GM23338 (cell line): ENCODE measurements around the gene PROSER2. TPM values are rescaled to one million over a fixed set of nuclear protein-coding genes. Genes with fewer than 3 reads are reported as not detected.

Experiments used
- ATAC-seq: fragments of 200-7000 bp; cut with Tn5 transposase; 3 replicates; pipeline ENCODE4 v1.9.1; 2020
- DNase-seq: peaks from one replicate; pipeline ENCODE4 v3.0.0-alpha.2; 2015; ENCODE audit warnings: low spot score
- H2AFZ ChIP-seq: fragments of 200-600 bp; sonication (generic); 2 replicates; pipeline ENCODE4 v1.8.0; 2016; ENCODE audit warnings: antibody characterized with exemption, mild to moderate bottlenecking, moderate library complexity
- H3F3A ChIP-seq: fragments of 200-600 bp; sonication (generic); replicated peaks from 2 replicates; pipeline ENCODE4 v1.8.0; 2017; ENCODE audit warnings: antibody characterized with exemption, mixed run types, low read depth
- H3K27ac ChIP-seq: fragments of 200-600 bp; sonication (generic); 2 replicates; pipeline ENCODE4 v1.6.1; 2016; ENCODE audit warnings: low read depth
- H3K27me3 ChIP-seq: fragments of 200-600 bp; sonication (generic); 2 replicates; pipeline ENCODE4 v1.8.0; 2016; ENCODE audit warnings: mild to moderate bottlenecking, mixed run types, moderate library complexity; ENCODE audit not compliant: insufficient read depth
- H3K36me3 ChIP-seq: fragments of 200-600 bp; sonication (generic); 2 replicates; pipeline ENCODE4 v1.8.0; 2016; ENCODE audit warnings: mild to moderate bottlenecking; ENCODE audit not compliant: insufficient read depth
- H3K4me1 ChIP-seq: fragments of 200-600 bp; sonication (generic); 2 replicates; pipeline ENCODE4 v1.8.0; 2016; ENCODE audit warnings: mild to moderate bottlenecking, moderate library complexity; ENCODE audit not compliant: insufficient read depth
- H3K4me2 ChIP-seq: fragments of 200-600 bp; sonication (generic); 2 replicates; pipeline ENCODE4 v1.7.1; 2017; ENCODE audit warnings: mixed run types
- H3K4me3 ChIP-seq: fragments of 200-600 bp; sonication (generic); 2 replicates; pipeline ENCODE4 v1.6.1; 2016; ENCODE audit warnings: mixed run types
- H3K79me2 ChIP-seq: fragments of 200-600 bp; sonication (generic); replicated peaks from 2 replicates; pipeline ENCODE4 v1.8.0; 2017; ENCODE audit warnings: mild to moderate bottlenecking; ENCODE audit not compliant: insufficient read depth
- H3K9me2 ChIP-seq: fragments of 200-600 bp; sonication (generic); 2 replicates; pipeline ENCODE4 v1.8.0; 2017; ENCODE audit not compliant: insufficient read depth
- H4K20me1 ChIP-seq: fragments of 200-600 bp; sonication (generic); replicated peaks from 2 replicates; pipeline ENCODE4 v1.8.0; 2017; ENCODE audit warnings: mild to moderate bottlenecking; ENCODE audit not compliant: insufficient read depth
- H3K27ac Mint-ChIP-seq: 2 replicates; pipeline ENCODE4 v1.8.0; 2020; ENCODE audit warnings: inconsistent platforms, mild to moderate bottlenecking, moderate library complexity, mixed read lengths
- H3K27me3 Mint-ChIP-seq: 3 replicates; pipeline ENCODE4 v1.8.0; 2022; ENCODE audit warnings: low read depth, mild to moderate bottlenecking, moderate library complexity, mixed read lengths, inconsistent platforms; ENCODE audit not compliant: insufficient read depth, poor library complexity
- H3K36me3 Mint-ChIP-seq: 3 replicates; pipeline ENCODE4 v1.8.0; 2021; ENCODE audit warnings: low read depth, mild to moderate bottlenecking, inconsistent platforms, moderate library complexity, mixed read lengths
- H3K4me1 Mint-ChIP-seq: 3 replicates; pipeline ENCODE4 v1.8.0; 2020; ENCODE audit warnings: mild to moderate bottlenecking, inconsistent platforms, mixed read lengths
- H3K4me3 Mint-ChIP-seq: 3 replicates; pipeline ENCODE4 v1.8.0; 2021; ENCODE audit warnings: moderate library complexity, mild to moderate bottlenecking, inconsistent platforms, mixed read lengths
- H3K9me3 Mint-ChIP-seq: 3 replicates; pipeline ENCODE4 v1.8.0; 2020; ENCODE audit warnings: moderate library complexity, mild to moderate bottlenecking, inconsistent platforms, mixed read lengths
- EZH2 ChIP-seq: fragments of 200-600 bp; sonication (generic); IDR thresholded peaks from one replicate; pipeline ENCODE4 v1.8.0; 2017; ENCODE audit warnings: antibody characterized with exemption, mild to moderate bottlenecking, low read depth; ENCODE audit not compliant: unreplicated experiment
- EZH2phosphoT487 ChIP-seq: fragments of 200-600 bp; sonication (generic); IDR thresholded peaks from one replicate; pipeline ENCODE4 v1.8.1; 2018; ENCODE audit warnings: antibody characterized with exemption; ENCODE audit not compliant: unreplicated experiment
- POLR2AphosphoS5 ChIP-seq: IDR thresholded peaks from 2 replicates; pipeline ENCODE4 v1.6.1; 2016; ENCODE audit warnings: antibody characterized with exemption, low read depth
- REST ChIP-seq: IDR thresholded peaks from one replicate; pipeline ENCODE4 v1.6.1; 2018; ENCODE audit warnings: antibody characterized with exemption; ENCODE audit not compliant: unreplicated experiment
- ZNF114 ChIP-seq: fragments of 250-450 bp; sonication (Bioruptor Pico); IDR thresholded peaks from 2 replicates; pipeline ENCODE4 v1.5.0; 2020; ENCODE audit warnings: mild to moderate bottlenecking, moderate library complexity
- ZNF331 ChIP-seq: fragments of 250-450 bp; sonication (Bioruptor Pico); IDR thresholded peaks from 2 replicates; pipeline ENCODE4 v1.5.0; 2020; ENCODE audit warnings: low read depth, mild to moderate bottlenecking, moderate library complexity
- polyA plus RNA-seq: library from polyadenylated mRNA; unstranded; fragments of >200 nt; fragmentation: Nextera tagmentation; extraction: Ambion mirVana; gene quantifications from 2 replicates; pipeline ENCODE4 v1.2.1, GENCODE V29; 2016
- total RNA-seq: library from RNA; depleted of rRNA; stranded (reverse); fragments of >200 nt; shearing (Covaris generic); gene quantifications from 2 replicates; pipeline ENCODE4 v1.2.3, GENCODE V29; 2014
- TF ChIP-seq, protein P1 (sequence below), 2 experiments: fragments of 200-600 bp in 1 of 2; sonication (generic) in 1 of 2; conservative IDR thresholded peaks; 2 replicates each; pipeline versions ENCODE4 v1.5.1 to v1.6.1; 2016 to 2017; ENCODE audit warnings: antibody characterized with exemption in 2 of 2, low read depth in 2 of 2, mild to moderate bottlenecking in 2 of 2, moderate library complexity in 1 of 2

Gene PROSER2
- total and polyA plus RNA-seq, 2 experiments from 2014 or later = 4.2 to 10.8 TPM

DNA sequence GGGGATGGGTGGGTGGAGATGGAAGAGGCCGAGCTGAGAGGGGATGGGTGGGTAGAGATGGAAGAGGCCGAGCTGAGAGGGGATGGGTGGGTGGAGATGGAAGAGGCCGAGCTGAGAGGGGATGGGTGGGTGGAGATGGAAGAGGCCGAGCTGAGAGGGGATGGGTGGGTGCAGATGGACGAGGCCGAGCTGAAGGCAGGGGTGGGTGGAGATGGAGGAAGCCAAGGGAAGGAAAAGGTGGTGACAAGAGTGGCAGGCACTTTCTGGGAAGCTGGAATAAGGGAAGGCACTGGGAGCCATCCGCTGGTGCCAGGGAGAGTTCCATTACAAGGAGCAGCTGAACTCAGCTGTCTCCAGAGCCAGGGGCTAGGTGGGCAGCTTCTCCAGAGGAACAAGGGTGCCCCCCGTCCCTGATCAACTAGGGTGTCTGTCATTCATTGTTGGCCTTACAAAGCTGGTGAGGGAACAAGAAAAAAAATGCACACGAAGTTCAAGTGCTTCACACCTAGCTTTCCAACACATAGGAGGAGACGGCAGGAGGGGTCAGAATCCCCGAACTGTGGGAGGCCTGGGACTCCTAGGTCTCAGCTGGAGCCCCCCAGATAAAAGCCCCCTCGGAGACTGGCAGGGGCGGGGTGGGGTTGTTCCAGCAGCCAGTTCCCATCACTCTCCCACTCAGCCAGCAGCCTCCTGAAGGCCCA is 62.4 kb downstream of the PROSER2 start:
- TF ChIP-seq ZNF114 (CRISPR knock-in tag) = no peak
- no peak for TF ChIP-seq ZNF331 (CRISPR knock-in tag)
- no peak for TF ChIP-seq EZH2
- TF ChIP-seq REST = no peak
- no peak for TF ChIP-seq EZH2phosphoT487
- H3K27me3 Mint-ChIP-seq = peaks cover 5% of the 10 kb centered on the region
- Histone ChIP-seq H3K4me1 (no peaks in the 10 kb centered on the region), H3K9me2 (no peaks in the 10 kb centered on the region), H3K27me3 (no peaks in the 10 kb centered on the region), H3K4me2 (no peak overlapping the region), H3K27ac (no peak overlapping the region), H3K79me2 (no peaks in the 10 kb centered on the region), H3F3A (no peaks in the 10 kb centered on the region), H2AFZ (no peak overlapping the region), H3K4me3 (no peak overlapping the region), H4K20me1 (no peaks in the 10 kb centered on the region), H3K36me3 (no peaks in the 10 kb centered on the region)
- no peaks in the 10 kb centered on the region for H3K9me3 Mint-ChIP-seq
- DNase-seq (no peak), ATAC-seq (no peak)
- H3K4me3 Mint-ChIP-seq = no peak overlapping the region
- H3K36me3 Mint-ChIP-seq = peaks cover 2% of the 10 kb centered on the region; the same call in 1 of the 3 replicates
- peaks cover 5% of the 10 kb centered on the region for H3K4me1 Mint-ChIP-seq
- H3K27ac Mint-ChIP-seq = no peak overlapping the region

GRCh38 chr10:11886138-11886474 is 63.0 kb downstream of the PROSER2 start:
- Histone ChIP-seq H2AFZ (no peak overlapping the region), H3K9me2 (no peaks in the 10 kb centered on the region), H3K36me3 (no peaks in the 10 kb centered on the region), H3K27me3 (no peaks in the 10 kb centered on the region), H3K4me1 (no peaks in the 10 kb centered on the region), H4K20me1 (no peaks in the 10 kb centered on the region), H3F3A (no peaks in the 10 kb centered on the region), H3K4me2 (no peak overlapping the region), H3K27ac (no peak overlapping the region), H3K79me2 (no peaks in the 10 kb centered on the region), H3K4me3 (no peak overlapping the region)
- TF ChIP-seq REST (no peak), POLR2AphosphoS5 (no peak), EZH2 (no peak), ZNF331 (CRISPR knock-in tag) (no peak)
- TF ChIP-seq, protein P1, sequence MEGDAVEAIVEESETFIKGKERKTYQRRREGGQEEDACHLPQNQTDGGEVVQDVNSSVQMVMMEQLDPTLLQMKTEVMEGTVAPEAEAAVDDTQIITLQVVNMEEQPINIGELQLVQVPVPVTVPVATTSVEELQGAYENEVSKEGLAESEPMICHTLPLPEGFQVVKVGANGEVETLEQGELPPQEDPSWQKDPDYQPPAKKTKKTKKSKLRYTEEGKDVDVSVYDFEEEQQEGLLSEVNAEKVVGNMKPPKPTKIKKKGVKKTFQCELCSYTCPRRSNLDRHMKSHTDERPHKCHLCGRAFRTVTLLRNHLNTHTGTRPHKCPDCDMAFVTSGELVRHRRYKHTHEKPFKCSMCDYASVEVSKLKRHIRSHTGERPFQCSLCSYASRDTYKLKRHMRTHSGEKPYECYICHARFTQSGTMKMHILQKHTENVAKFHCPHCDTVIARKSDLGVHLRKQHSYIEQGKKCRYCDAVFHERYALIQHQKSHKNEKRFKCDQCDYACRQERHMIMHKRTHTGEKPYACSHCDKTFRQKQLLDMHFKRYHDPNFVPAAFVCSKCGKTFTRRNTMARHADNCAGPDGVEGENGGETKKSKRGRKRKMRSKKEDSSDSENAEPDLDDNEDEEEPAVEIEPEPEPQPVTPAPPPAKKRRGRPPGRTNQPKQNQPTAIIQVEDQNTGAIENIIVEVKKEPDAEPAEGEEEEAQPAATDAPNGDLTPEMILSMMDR (conservative IDR thresholded peaks at IDR 0.05; ENCODE audit: low read depth in 2 of 2) = no peak
- peaks cover 2% of the 10 kb centered on the region for H3K4me1 Mint-ChIP-seq
- no peak for DNase-seq
- no peak overlapping the region for H3K27ac Mint-ChIP-seq
- peaks cover 2% of the 10 kb centered on the region; the same call in 1 of the 3 replicates for H3K36me3 Mint-ChIP-seq
- no peaks in the 10 kb centered on the region for H3K9me3 Mint-ChIP-seq
- no peak overlapping the region for H3K4me3 Mint-ChIP-seq
- no peak for ATAC-seq
- H3K27me3 Mint-ChIP-seq = peaks cover 3% of the 10 kb centered on the region
